SW 1271 (cell line): Measurements from ENCODE around the gene KCNG2.
"Not testable (repeated sequence)": the region's sequence is repeated elsewhere in the genome, so short reads cannot be mapped to it uniquely, and the experiment has no call there.

ENCODE experiments used
- DNase-seq, 2 experiments: peaks; one replicate each; lab custom pipeline; 2025; lab: John Stamatoyannopoulos, UW

Gene KCNG2, protein sequence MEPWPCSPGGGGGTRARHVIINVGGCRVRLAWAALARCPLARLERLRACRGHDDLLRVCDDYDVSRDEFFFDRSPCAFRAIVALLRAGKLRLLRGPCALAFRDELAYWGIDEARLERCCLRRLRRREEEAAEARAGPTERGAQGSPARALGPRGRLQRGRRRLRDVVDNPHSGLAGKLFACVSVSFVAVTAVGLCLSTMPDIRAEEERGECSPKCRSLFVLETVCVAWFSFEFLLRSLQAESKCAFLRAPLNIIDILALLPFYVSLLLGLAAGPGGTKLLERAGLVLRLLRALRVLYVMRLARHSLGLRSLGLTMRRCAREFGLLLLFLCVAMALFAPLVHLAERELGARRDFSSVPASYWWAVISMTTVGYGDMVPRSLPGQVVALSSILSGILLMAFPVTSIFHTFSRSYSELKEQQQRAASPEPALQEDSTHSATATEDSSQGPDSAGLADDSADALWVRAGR

DNA sequence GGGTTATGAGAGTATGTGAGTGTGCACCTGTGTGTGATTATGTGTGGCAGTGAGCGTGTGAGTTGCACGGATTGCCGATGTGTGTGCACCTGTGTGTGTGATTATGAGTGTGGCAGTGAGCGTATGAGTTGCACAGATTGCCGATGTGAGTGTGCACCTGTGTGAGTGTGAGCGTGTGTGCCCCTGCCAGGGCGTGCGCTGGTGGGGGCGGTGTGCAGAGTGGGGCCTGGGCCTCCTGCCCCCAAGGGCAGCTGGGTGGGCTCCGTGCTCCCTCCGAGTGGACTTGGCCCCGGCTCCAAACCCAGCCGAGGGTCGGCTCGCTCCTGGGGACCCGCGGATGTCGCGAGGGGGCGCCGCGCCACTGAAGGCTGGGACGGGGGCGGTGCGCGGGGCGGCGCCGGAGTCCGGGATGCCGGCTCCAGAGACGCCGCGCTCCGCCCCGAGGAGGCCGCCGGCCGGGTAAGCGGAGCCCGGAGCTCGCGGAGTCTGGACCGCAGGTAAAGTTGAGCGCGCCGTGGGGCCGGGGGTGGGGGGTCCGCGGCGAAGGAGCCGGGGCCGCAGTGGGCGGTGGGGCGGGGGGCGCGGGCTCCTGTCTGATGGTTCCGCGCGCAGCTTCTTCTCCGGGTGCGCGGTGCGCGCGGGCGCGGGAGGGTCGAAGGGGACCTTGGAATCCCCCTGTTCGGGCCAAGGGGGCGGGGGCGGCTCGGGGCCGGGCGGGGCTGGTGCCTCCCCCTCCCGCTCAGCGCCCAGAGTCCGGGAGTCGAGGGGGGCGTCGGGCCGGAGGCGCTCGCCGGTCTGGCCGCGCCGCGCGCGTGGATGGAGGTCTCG, at the start of gene KCNG2:
KCNG2 (plus strand) TSS at position 421 of the 828 bp plus-strand sequence. CDS start 65,730 bp downstream, outside the sequence.
- DNase-seq = no peak

GRCh38 chr18:79748321-79749180, 49.2 kb upstream of the KCNG2 start:
- no peak for DNase-seq

DNA sequence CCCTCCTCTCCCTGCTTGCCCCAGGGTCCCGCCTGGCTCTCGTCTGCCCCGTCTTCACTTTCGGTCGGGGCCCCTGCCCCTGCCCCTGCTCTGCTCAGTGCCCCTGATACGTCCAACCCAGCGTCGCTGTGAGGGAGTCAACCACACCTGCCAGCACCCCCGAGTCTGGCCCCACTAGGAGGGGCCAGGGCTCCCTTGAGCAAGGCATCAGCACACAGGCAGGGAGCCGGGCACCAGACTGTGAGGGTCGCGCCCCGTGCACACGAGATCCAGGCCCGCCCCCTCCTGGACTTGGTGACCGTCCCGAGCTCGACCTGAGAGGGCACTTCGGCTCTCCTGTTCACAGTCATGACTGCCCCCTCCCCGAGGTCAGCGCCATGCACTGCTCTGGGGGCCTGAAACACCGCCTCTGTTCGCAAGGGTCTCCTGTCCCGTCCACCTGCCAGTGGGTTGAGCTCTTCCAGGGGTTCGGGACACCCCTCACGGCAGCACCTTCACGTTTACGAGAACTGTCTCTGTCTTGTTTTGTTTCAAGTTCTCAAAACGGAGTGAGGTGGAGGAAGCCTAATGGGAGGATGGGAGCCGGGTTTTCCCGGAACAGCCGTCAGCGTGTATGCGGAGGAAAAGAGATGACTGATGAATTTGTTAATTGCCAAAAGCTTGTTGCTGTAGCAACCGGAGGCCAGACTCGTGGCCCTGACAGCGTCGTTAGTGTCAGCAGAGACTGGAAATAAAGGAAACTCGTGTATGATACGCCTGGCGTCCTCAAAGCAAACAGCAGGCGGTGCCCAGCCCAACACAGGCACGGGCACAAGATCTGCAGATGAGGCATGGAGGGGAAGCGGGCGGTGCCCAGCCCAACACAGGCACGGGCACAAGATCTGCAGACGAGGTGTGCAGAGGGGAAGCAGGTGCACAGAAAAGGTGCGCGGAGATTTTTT, 48.2 kb upstream of the KCNG2 start:
- DNase-seq = no peak

GRCh38 chr18:79750980-79751571, 46.7 kb upstream of the KCNG2 start:
- no peak for DNase-seq

DNA sequence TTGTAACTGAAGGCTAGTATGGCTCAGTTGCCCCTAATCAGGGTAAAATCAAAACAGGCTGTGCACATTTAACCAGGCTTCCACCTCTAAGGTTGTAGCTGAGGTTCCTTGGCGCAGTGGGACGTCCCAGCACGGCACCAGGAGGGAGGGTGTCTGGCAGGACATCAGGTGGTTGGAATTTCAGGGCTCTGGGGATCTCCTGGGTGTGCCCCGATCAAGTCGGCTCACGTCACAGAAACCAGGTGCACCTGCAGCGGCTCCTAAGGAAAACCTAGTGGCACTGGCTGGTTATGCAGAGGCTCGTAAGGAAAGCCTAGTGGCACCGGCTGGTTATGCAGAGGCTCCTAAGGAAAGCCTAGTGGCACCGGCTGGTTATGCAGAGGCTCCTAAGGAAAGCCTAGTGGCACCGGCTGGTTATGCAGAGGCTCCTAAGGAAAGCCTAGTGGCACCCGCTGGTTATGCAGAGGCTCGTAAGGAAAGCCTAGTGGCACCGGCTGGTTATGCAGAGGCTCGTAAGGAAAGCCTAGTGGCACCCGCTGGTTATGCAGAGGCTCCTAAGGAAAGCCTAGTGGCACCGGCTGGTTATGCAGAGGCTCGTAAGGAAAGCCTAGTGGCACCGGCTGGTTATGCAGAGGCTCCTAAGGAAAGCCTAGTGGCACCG, 45.7 kb upstream of the KCNG2 start:
- not testable (repeated sequence) for DNase-seq

DNA sequence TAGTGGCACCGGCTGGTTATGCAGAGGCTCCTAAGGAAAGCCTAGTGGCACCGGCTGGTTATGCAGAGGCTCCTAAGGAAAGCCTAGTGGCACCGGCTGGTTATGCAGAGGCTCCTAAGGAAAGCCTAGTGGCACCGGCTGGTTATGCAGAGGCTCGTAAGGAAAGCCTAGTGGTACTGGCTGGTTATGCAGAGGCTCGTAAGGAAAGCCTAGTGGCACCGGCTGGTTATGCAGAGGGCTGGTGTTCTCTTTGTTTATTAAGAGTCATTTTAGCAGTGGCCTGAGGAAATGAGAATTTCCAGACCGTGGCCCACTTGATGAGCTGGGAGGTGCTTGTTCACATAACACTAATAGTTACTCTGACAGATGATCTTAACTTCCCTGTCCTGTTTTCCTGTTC, 44.8 kb upstream of the KCNG2 start:
- DNase-seq = not testable (repeated sequence)

GRCh38 chr18:79753391-79753851, 44.3 kb upstream of the KCNG2 start:
- no peak for DNase-seq

DNA sequence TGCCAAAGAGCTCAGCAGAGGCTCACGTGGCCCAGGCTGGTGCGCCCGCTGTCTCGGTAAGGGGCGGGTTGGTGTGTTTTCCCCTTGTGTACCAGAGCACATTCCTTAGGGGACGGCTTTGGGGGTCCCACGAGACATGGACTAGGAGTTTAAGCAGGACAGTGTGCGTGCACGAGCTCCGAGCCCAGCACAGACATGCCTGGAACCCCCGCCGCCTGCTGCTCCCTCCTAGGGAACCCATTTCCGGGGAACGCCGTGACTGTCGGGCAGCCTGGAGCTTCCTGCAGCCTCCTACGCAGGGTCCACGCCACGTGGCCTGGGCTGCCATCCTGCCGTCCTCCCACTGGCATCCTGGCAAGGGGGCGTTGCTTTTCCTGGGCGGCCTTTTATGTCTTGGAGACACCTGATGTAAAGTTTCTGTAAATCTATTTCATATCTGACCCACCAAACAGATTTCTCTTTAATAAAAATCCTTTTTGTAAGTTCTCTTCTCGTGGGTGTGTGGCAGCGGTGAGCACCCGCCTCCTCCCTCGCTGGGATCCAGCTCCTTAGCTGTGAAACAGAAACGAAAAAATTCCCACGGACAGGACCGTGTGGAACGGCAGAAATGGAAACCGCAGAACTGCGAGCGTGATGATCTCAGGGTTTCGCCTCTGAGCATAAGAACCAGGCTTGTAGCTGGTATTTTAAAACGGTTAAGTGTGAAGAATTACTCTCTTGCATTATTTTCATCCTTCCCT, 43.5 kb upstream of the KCNG2 start:
- no peak for DNase-seq

DNA sequence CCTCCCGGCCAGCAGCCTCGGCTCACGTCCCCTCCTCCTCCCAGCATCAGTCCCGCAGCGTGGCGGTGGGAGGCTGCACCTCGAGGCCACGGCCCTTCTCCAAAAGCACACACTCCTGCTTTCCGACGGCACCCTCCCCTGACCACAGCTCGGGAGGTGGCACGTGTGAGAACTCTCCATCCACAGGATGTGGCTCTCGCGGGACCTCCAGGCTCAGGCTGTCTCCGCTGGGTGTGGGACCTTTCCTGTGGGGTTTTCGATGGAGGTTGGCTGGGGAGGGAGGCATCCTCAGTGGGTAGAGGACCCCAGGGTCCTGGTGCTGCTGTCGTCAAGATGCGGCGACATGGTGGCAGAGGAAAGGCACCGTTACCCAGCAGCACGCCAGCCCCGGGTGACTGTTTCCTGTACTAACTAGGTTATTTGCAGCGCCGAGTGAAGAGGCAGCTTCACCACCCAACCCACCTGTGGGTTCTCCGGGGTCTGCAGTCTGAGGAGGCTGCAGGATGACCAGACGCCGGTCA, 42.8 kb upstream of the KCNG2 start:
- DNase-seq = no peak

GRCh38 chr18:79755496-79756142, 42.1 kb upstream of the KCNG2 start:
- DNase-seq = no peak

DNA sequence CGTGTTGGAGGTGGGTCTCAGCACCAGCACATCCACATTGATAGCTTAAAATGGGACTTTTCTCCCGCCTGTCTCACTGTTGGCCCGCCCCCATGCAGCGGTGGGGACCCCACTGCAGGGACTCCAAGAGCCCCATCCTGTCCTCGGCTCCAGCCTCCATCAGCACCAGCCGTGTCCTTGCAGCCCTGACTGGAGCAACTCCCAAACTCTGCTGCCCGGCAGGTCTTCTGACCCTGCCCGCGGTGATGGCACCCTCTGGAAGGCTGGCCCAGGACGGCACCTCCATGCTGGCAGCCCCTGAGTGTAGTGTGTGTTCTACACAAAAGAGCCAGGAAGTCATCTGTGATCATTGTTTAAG, 41.6 kb upstream of the KCNG2 start:
- no peak for DNase-seq

GRCh38 chr18:79756826-79757225, 40.9 kb upstream of the KCNG2 start:
- DNase-seq = no peak

GRCh38 chr18:79760348-79760747, 37.4 kb upstream of the KCNG2 start:
- DNase-seq = no peak

GRCh38 chr18:79760881-79761280, 36.9 kb upstream of the KCNG2 start:
- no peak for DNase-seq

GRCh38 chr18:79763407-79763806, 34.3 kb upstream of the KCNG2 start:
- no peak for DNase-seq

DNA sequence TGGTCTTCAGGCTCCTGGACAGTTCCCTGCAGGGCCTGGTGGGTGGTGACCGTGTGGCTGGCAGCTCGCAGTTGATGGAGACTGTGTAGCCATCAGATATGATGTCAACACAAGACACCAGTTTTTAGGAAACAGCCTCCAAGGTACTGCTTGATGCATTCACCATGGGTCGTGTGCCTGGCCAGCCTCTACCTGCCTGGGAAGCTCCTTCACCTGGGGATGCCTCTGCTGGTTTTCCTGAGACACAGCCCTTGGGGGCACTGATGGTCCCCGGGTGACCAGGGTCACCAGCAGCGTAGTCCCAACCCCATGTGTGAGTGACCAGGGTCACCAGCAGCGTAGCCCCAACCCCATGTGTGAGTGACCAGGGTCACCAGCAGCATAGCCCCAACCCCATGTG, 33.6 kb upstream of the KCNG2 start:
- DNase-seq = no peak

DNA sequence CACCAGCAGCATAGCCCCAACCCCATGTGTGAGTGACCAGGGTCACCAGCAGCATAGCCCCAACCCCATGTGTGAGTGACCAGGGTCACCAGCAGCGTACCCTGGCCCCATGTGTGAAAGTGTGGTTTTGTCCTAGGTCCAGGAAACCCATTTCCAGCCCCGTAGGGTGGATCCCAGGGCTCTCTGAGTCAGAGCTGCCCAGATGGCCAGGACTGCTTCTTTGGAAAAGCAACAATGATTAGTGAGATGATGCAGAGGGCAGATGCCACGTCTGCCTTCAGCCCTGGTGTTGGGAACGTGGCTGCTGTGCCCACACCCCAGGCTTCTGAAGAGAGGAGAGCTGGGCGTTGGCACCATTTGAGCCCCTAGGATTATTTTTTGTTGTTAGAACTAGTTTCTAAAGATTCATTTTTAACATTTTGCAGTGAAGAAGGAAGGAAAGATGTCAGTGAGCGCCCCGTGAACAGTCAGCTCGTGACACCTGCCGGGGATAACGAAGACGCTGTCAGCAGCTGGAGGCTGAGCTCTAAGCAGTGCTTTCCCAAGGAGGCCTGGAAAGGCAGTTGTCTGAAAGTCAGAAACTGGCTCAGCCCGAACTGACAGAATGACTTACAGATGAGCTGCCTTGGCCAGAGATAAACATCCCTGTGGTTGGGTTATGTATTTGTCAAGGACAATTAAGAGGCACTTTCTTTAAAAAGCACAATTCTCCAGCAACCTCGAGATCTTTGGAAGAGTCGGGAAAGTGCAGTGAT, 32.1 kb upstream of the KCNG2 start:
- DNase-seq = no peak

DNA sequence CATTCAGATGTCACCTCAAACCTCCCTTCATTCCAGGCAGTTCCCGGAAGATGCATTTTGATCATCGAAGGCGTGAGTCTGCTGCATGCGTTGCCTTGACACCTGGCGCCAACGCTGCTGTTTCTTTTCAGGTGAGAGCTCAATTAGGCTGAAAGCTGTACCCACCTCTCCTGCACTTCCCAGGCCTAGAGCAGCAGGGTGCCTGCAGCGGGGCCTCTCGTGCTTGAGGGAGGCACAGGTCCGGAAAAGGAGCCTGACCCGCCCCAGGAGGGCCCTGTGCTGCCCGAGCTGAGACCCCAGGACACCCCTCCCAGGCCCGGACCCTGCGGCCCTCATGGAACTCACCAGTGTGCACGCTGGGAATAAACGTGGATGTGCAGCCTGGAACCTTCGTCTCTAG, 31.4 kb upstream of the KCNG2 start:
- no peak for DNase-seq
